Measurements from ENCODE around the gene CSRP1. TPM values are rescaled to one million over a fixed set of nuclear protein-coding genes. Genes with fewer than 3 reads are reported as not detected.

The CSRP1 gene
- total RNA-seq, 1 donor from 2014 or later, result 630 TPM

DNA sequence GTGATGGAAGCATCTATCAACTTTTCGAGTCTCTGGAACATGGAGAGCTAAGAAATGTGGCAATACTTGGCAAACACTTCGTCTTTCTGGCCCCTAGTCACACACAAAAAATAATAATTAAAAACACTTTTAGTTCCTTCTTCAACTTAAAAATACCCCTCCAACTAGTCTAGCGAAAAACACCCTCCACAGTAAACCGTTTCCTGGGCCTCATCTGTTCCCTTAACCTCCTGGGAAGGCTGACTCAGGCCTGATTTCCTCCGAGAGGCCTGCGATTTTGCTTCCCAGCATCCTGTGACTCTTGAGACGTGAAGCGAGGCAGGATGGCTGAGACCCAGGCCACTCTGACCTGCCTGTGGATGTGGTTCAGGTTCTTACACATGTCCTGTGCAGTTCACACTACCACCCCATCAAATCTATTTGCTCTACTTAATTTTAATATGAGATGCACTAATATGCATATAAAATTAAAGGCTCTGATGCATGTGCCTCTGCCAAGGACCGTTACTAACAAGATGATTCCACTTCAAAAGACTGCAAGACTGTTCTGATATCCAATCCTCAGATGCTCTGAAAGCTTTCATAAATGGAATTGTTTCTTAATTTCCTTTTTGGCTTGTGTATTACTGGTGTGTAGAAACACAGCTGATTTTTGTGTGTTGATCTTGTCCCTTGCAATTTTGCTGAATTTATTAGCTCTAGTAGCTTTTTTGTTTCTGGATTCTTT lies 35.5 kb upstream of the CSRP1 start:
- no peak for DNase-seq (ENCODE audit: low read depth)
- no peak for TF ChIP-seq CTCF (conservative IDR thresholded peaks at IDR 0.05; ENCODE audit: low read depth, low read length)
- no peak overlapping the region for H3K4me3 ChIP-seq (ENCODE audit: low read depth, low read length)

DNA sequence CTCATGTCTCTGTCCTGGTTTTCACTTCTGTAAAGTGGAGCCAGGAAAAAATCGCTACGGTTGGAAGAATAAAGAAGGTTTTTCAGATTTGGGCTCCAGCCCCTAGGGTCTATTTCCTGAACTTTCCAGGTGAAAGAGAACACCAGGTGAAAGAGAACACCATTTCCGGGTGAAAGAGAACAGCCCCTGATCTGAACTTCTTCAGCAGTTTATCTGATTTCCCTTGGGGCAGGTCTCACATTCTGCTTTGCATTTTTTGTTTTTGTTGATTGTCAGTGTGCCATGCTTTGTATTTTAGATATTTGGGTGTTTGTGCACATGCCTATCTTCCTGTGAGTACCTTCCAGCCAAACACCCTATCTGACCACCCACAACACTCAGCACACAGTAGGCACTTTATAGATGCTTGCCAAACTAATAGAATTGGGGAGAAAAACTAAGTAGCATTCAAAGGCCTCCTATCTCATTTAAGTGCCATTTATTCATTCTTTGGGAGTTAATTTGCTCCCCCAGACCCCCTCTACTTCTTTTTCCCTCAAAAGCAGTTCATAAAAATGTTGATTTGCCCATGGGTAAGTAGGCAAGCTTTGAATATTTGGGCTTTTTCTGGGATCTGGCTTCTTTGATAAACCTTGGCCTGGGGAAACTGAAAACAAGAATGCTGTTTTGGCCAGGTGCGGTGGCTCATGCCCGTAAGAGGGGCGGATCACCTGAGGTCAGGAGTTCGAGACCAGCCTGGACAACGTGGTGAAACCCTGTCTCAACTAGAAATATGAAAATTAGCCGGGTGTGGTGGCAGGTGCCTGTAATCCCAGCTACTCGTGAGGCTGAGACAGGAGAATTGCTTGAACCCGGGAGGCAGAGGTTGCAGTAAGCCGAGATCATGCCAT lies 34.2 kb upstream of the CSRP1 start:
- H3K4me3 ChIP-seq (ENCODE audit: low read depth, low read length), result no peak overlapping the region
- DNase-seq (ENCODE audit: low read depth), result no peak
- TF ChIP-seq CTCF (conservative IDR thresholded peaks at IDR 0.05; ENCODE audit: low read depth, low read length), result no peak

GRCh38 chr1:201539561-201540431 lies 32.9 kb upstream of the CSRP1 start:
- no peak for DNase-seq (ENCODE audit: low read depth)
- H3K4me3 ChIP-seq (ENCODE audit: low read depth, low read length), result peak overlapping the region; percentile 57

GRCh38 chr1:201538612-201539551 lies 32.0 kb upstream of the CSRP1 start, which contains the start of gene NAV1:
TSS of gene NAV1 (plus strand) at chr1:201539127. CDS start at chr1:201622885, 83,758 bp downstream.
- TF ChIP-seq CTCF (conservative IDR thresholded peaks at IDR 0.05; ENCODE audit: low read depth, low read length), result no peak

More at GRCh38 chr1:201539561-201540431, 32.9 kb upstream of the CSRP1 start:
- no peak for TF ChIP-seq CTCF (conservative IDR thresholded peaks at IDR 0.05; ENCODE audit: low read depth, low read length)

DNA sequence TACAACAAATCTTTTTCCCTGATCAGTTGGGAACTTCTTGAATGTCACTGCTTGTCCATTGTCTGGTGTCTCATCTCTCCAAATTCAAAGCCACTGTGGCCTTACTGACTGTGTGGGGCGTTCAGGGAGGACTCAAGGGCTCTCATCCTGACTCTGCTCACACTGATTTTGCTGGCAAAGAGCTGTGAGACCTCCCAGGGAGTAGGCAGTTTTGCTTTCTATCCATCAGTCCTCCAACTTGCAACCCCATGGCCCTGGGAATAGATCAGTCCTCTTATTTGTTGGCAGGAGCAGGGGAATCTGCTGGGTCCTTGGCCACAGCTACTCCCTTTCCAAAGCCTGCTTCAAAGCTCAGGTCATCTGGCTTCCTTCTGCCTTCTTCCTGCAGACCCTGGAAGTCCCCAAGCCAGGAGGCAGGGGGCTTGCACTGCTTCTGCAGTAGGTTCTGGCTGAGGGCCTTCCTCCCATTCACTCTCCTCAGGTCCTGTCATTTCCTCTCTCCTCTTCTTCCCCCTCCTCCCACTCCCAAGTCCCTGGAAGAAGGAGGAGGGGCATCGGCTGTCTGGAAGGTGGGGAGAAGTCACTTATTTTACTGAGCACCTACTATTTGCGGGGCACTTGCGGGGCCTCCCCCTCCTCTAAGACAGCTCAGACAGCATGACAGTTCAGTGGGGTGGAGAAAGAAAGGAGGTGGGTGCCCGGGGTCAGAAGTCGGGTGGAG lies 31.1 kb upstream of the CSRP1 start:
- H3K4me3 ChIP-seq (ENCODE audit: low read depth, low read length), result peak overlapping the region; percentile 57
- no peak for DNase-seq (ENCODE audit: low read depth)
- TF ChIP-seq CTCF (conservative IDR thresholded peaks at IDR 0.05; ENCODE audit: low read depth, low read length), result no peak

More at GRCh38 chr1:201538612-201539551, 32.0 kb upstream of the CSRP1 start, which contains the start of gene NAV1:
- no peak for DNase-seq (ENCODE audit: low read depth)
- peak within 1 kb of the TSS; percentile 57 for H3K4me3 ChIP-seq (ENCODE audit: low read depth, low read length)

Measured in epithelial cell of proximal tubule (primary cell).